GOT3 (cell line): ENCODE data around the gene SLC25A36.
"Not testable (repeated sequence)": the region's sequence is repeated elsewhere in the genome, so short reads cannot be mapped to it uniquely, and the experiment has no call there.

Experiments
- DNase-seq: peaks from one replicate; lab custom pipeline; 2025; ENCODE audit warnings: mixed read lengths; lab: John Stamatoyannopoulos, UW

SLC25A36 gene

GRCh38 chr3:140931801-140932200 lies 9.8 kb upstream of the SLC25A36 start:
- no peak for DNase-seq

- no peak for DNase-seq
Observed at GRCh38 chr3:140933109-140933508, 8.5 kb upstream of the SLC25A36 start.

GRCh38 chr3:140933552-140933951 lies 8.1 kb upstream of the SLC25A36 start:
- no peak for DNase-seq

- not testable (repeated sequence) for DNase-seq
Observed at GRCh38 chr3:140939305-140939704, 2.3 kb upstream of the SLC25A36 start.

GRCh38 chr3:140941090-140941433 lies 574 bp upstream of the SLC25A36 start:
- DNase-seq = no peak

GRCh38 chr3:140942221-140943104 lies 827 bp downstream of the SLC25A36 start:
- no peak for DNase-seq

- no peak for DNase-seq
Observed at GRCh38 chr3:140943781-140944552, 2.3 kb downstream of the SLC25A36 start.

- no peak for DNase-seq
Observed at GRCh38 chr3:140948460-140949249, 7.0 kb downstream of the SLC25A36 start.

GRCh38 chr3:140950144-140950543 lies 8.5 kb downstream of the SLC25A36 start:
- DNase-seq = no peak

- no peak for DNase-seq
Observed at GRCh38 chr3:140950863-140951262, 9.2 kb downstream of the SLC25A36 start.

GRCh38 chr3:140951750-140952149 lies 10.1 kb downstream of the SLC25A36 start:
- DNase-seq = not testable (repeated sequence)

GRCh38 chr3:140953028-140953960 lies 11.7 kb downstream of the SLC25A36 start:
- no peak for DNase-seq

- no peak for DNase-seq
Observed at GRCh38 chr3:140954576-140954975, 12.9 kb downstream of the SLC25A36 start.

- no peak for DNase-seq
Observed at GRCh38 chr3:140955645-140956044, 14.0 kb downstream of the SLC25A36 start.

- no peak for DNase-seq
Observed at GRCh38 chr3:140956058-140956835, 14.6 kb downstream of the SLC25A36 start.

- DNase-seq = no peak
Observed at GRCh38 chr3:140972833-140973232, 31.2 kb downstream of the SLC25A36 start.

- no peak for DNase-seq
Observed at GRCh38 chr3:140974900-140975299, 33.3 kb downstream of the SLC25A36 start.

GRCh38 chr3:140980663-140981062 lies 39.0 kb downstream of the SLC25A36 start:
- no peak for DNase-seq

- DNase-seq = not testable (repeated sequence)
Observed at GRCh38 chr3:140987792-140988191, 46.2 kb downstream of the SLC25A36 start.

GRCh38 chr3:140994316-140994715 lies 52.7 kb downstream of the SLC25A36 start:
- no peak for DNase-seq
